NCI-H146 treated with DMSO at 0.1 percent for 48 hours (cell line): ENCODE data around the gene TMEM120A.

Source experiments
- DNase-seq: peaks from one replicate; lab custom pipeline; 2025; ENCODE audit not compliant: unreplicated experiment; lab: John Stamatoyannopoulos, UW

TMEM120A gene

GRCh38 chr7:75981453-75982305 is 12.7 kb downstream of the TMEM120A start:
- DNase-seq: no peak

- no peak for DNase-seq
Observed at GRCh38 chr7:75981203-75981452, 13.3 kb downstream of the TMEM120A start.

GRCh38 chr7:75980430-75981202 is 13.8 kb downstream of the TMEM120A start:
- no peak for DNase-seq

GRCh38 chr7:75979759-75980429 is 14.5 kb downstream of the TMEM120A start:
- no peak for DNase-seq

GRCh38 chr7:75977743-75978142 is 16.7 kb downstream of the TMEM120A start:
- no peak for DNase-seq

- no peak for DNase-seq
Observed at GRCh38 chr7:75971961-75972763, 22.2 kb downstream of the TMEM120A start.

GRCh38 chr7:75971309-75971960 is 23.0 kb downstream of the TMEM120A start:
- no peak for DNase-seq

GRCh38 chr7:75969704-75970498 is 24.5 kb downstream of the TMEM120A start:
- DNase-seq: no peak

GRCh38 chr7:75969182-75969581 is 25.2 kb downstream of the TMEM120A start:
- DNase-seq: no peak

- no peak for DNase-seq
Observed at GRCh38 chr7:75968561-75969001, 25.8 kb downstream of the TMEM120A start.

- no peak for DNase-seq
Observed at GRCh38 chr7:75968012-75968411, 26.4 kb downstream of the TMEM120A start.

GRCh38 chr7:75967487-75967997 is 26.9 kb downstream of the TMEM120A start:
- DNase-seq: no peak

GRCh38 chr7:75967055-75967454 is 27.3 kb downstream of the TMEM120A start:
- DNase-seq: no peak

GRCh38 chr7:75966190-75966961 is 28.0 kb downstream of the TMEM120A start:
- DNase-seq: peak; percentile 68

GRCh38 chr7:75965617-75966016 is 28.8 kb downstream of the TMEM120A start:
- DNase-seq: no peak

- DNase-seq: no peak
Observed at GRCh38 chr7:75963381-75963995, 30.9 kb downstream of the TMEM120A start.

GRCh38 chr7:75962607-75963380 is 31.6 kb downstream of the TMEM120A start:
- no peak for DNase-seq

GRCh38 chr7:75961218-75961617 is 33.2 kb downstream of the TMEM120A start:
- no peak for DNase-seq
